CD14-positive monocyte (primary cell): ENCODE data around the gene IFNA7. TPM values are rescaled to one million over a fixed set of nuclear protein-coding genes. Genes with fewer than 3 reads are reported as not detected.
"Not testable (repeated sequence)": the region's sequence is repeated elsewhere in the genome, so short reads cannot be mapped to it uniquely, and the experiment has no call there.

Source experiments
- DNase-seq, 3 donors: peaks; one replicate each; pipeline ENCODE4 v3.0.0-alpha.2; 2011 to 2022
- H2AFZ ChIP-seq: 2 replicates; pipeline ENCODE4 v1.6.0; 2012; ENCODE audit warnings: mild to moderate bottlenecking, low read depth, low read length, inconsistent platforms; ENCODE audit not compliant: insufficient read depth, poor library complexity, severe bottlenecking
- H3K27ac ChIP-seq, 2 donors: 1 replicate in 1 of 2; 2 replicates in 1 of 2; pipeline ENCODE4 v1.5.1; 2012 to 2013; ENCODE audit warnings: low read length in 2 of 2, control low read depth in 1 of 2, inconsistent platforms in 1 of 2, low read depth in 1 of 2, mild to moderate bottlenecking in 1 of 2
- H3K27me3 ChIP-seq, 2 donors: one replicate each; pipeline versions ENCODE4 v1.6.0 to v1.6.1; 2011 to 2013; ENCODE audit warnings: low read length in 2 of 2; ENCODE audit not compliant: control insufficient read depth in 2 of 2, insufficient read depth in 2 of 2
- H3K36me3 ChIP-seq, 2 donors: replicated peaks in 1 of 2; 1 replicate in 1 of 2; 2 replicates in 1 of 2; pipeline versions ENCODE4 v1.5.1 to v1.6.1; 2012 to 2013; ENCODE audit warnings: low read length in 2 of 2, control low read depth in 1 of 2, inconsistent platforms in 1 of 2, mild to moderate bottlenecking in 1 of 2; ENCODE audit not compliant: insufficient read depth in 2 of 2, control insufficient read depth in 1 of 2
- H3K4me1 ChIP-seq, 2 donors: 1 replicate in 1 of 2; 2 replicates in 1 of 2; pipeline versions ENCODE4 v1.5.1 to v1.6.1; 2012 to 2013; ENCODE audit warnings: low read length in 2 of 2, control low read depth in 1 of 2, inconsistent platforms in 1 of 2, mild to moderate bottlenecking in 1 of 2, moderate library complexity in 1 of 2; ENCODE audit not compliant: insufficient read depth in 2 of 2, control insufficient read depth in 1 of 2
- H3K4me2 ChIP-seq: replicated peaks from 2 replicates; pipeline ENCODE3; 2012; ENCODE audit warnings: low read length, moderate library complexity, mild to moderate bottlenecking; ENCODE audit not compliant: poor library complexity, severe bottlenecking; ENCODE audit errors: extremely low read depth
- H3K4me3 ChIP-seq, 3 experiments: fragments of 200-600 bp in 1 of 3; sonication (generic) in 1 of 3; replicated peaks in 1 of 3; 1 replicate in 2 of 3; 2 replicates in 1 of 3; pipeline ENCODE4 v1.5.1; 2011 to 2013; ENCODE audit warnings: low read length in 3 of 3, mild to moderate bottlenecking in 3 of 3, control low read depth in 2 of 3, low read depth in 2 of 3, inconsistent platforms in 1 of 3, moderate library complexity in 1 of 3
- H3K79me2 ChIP-seq: 2 replicates; pipeline ENCODE4 v1.6.0; 2012; ENCODE audit warnings: mild to moderate bottlenecking, control low read depth, inconsistent platforms, low read length, moderate library complexity; ENCODE audit not compliant: insufficient read depth
- H3K9ac ChIP-seq: 2 replicates; pipeline ENCODE4 v1.6.0; 2017; ENCODE audit warnings: low read length, mild to moderate bottlenecking; ENCODE audit not compliant: insufficient read depth, poor library complexity, severe bottlenecking
- H3K9me3 ChIP-seq, 2 donors: replicated peaks in 1 of 2; 1 replicate in 1 of 2; 2 replicates in 1 of 2; pipeline versions ENCODE4 v1.5.1 to v1.6.1; 2012 to 2013; ENCODE audit warnings: low read length in 2 of 2, control low read depth in 1 of 2; ENCODE audit not compliant: control insufficient read depth in 1 of 2, insufficient read depth in 1 of 2
- H4K20me1 ChIP-seq: 2 replicates; pipeline ENCODE4 v1.6.0; 2012; ENCODE audit warnings: mild to moderate bottlenecking, low read length, control low read depth, moderate library complexity; ENCODE audit not compliant: insufficient read depth
- H3K27ac Mint-ChIP-seq, 7 donors: one replicate each; pipeline ENCODE4 v1.8.0; 2020; ENCODE audit warnings: mild to moderate bottlenecking in 7 of 7, mixed read lengths in 7 of 7, moderate library complexity in 6 of 7, inconsistent platforms in 2 of 7
- H3K27me3 Mint-ChIP-seq, 3 donors: one replicate each; pipeline ENCODE4 v1.8.0; 2021 to 2022; ENCODE audit warnings: low read depth in 3 of 3, mild to moderate bottlenecking in 3 of 3, mixed read lengths in 3 of 3, moderate library complexity in 3 of 3, inconsistent platforms in 1 of 3
- H3K36me3 Mint-ChIP-seq, 2 donors: one replicate each; pipeline ENCODE4 v1.8.0; 2020; ENCODE audit warnings: mixed read lengths in 2 of 2, inconsistent platforms in 1 of 2, mild to moderate bottlenecking in 1 of 2
- H3K4me1 Mint-ChIP-seq: one replicate; pipeline ENCODE4 v1.8.0; 2020; ENCODE audit warnings: mild to moderate bottlenecking, mixed read lengths
- H3K4me3 Mint-ChIP-seq, 2 donors: one replicate each; pipeline ENCODE4 v1.8.0; 2020; ENCODE audit warnings: mild to moderate bottlenecking in 2 of 2, mixed read lengths in 2 of 2, moderate library complexity in 1 of 2
- H3K9me3 Mint-ChIP-seq, 7 donors: one replicate each; pipeline ENCODE4 v1.8.0; 2020 to 2022; ENCODE audit warnings: mixed read lengths in 7 of 7, mild to moderate bottlenecking in 6 of 7, moderate library complexity in 6 of 7, inconsistent platforms in 2 of 7
- CTCF ChIP-seq: fragments of 200-600 bp; IDR thresholded peaks from one replicate; pipeline ENCODE4 v1.8.0; 2022; ENCODE audit warnings: antibody characterized with exemption, mild to moderate bottlenecking
- WGBS: methylation state at CpG from one replicate; pipeline ENCODE4 v1.1.5; 2013; ENCODE audit warnings: missing lambda C conversion rate; ENCODE audit not compliant: insufficient coverage; 5-methylcytosine and 5-hydroxymethylcytosine counted together
- intact Hi-C, 2 donors: fragments of 100-400 bp; cut with micrococcal nuclease; formaldehyde crosslinking; loops; one replicate each; pipeline versions ENCODE4 v1.15.0 to v1.15.1; 2023
- polyA plus RNA-seq, 3 donors: library from polyadenylated mRNA; depleted of rRNA in 1 of 3; unstranded in 2 of 3; stranded (reverse) in 1 of 3; fragments of 300-500 nt in 2 of 3; fragments of >200 nt in 1 of 3; fragmentation: Illumina TruSeq in 2 of 3; gene quantifications; 1 replicate in 2 of 3; 2 replicates in 1 of 3; pipeline ENCODE4 v1.2.3, GENCODE V29; 2012 to 2021

The IFNA7 gene
- polyA plus RNA-seq, 3 donors: not detected

GRCh38 chr9:21213411-21214326 lies 11.7 kb upstream of the IFNA7 start:
- H3K36me3 Mint-ChIP-seq, H3K27me3 ChIP-seq, H2AFZ ChIP-seq, intact Hi-C loops, H3K4me1 ChIP-seq, H3K36me3 ChIP-seq, H3K9me3 ChIP-seq, H3K9ac ChIP-seq, H3K79me2 ChIP-seq, H3K9me3 Mint-ChIP-seq, H3K4me3 ChIP-seq, H3K27me3 Mint-ChIP-seq, H4K20me1 ChIP-seq, H3K27ac ChIP-seq, H3K4me2 ChIP-seq: not testable (repeated sequence)
- Mint-ChIP-seq H3K4me3 (peak overlapping the region in 1 of 2 donors; percentile 80), H3K27ac (peak overlapping the region in 4 of 7 donors; percentile 9 to 81 (median 32)), H3K4me1 (peaks cover 19% of the 10 kb centered on the region)
- no CpG with 5 or more reads among the region's 5 CpGs for WGBS
- TF ChIP-seq CTCF: peak; percentile 40
- peak; percentile 15 to 35 (median 32) for DNase-seq

GRCh38 chr9:21212160-21212559 lies 10.2 kb upstream of the IFNA7 start:
- H3K9me3 Mint-ChIP-seq, H3K27ac ChIP-seq, H3K9ac ChIP-seq, H3K4me2 ChIP-seq, intact Hi-C loops, H3K79me2 ChIP-seq, H3K36me3 Mint-ChIP-seq, H3K4me3 Mint-ChIP-seq, H3K36me3 ChIP-seq, DNase-seq, H3K9me3 ChIP-seq, H3K4me3 ChIP-seq, H3K27me3 ChIP-seq, H2AFZ ChIP-seq, H4K20me1 ChIP-seq, H3K27me3 Mint-ChIP-seq, H3K4me1 ChIP-seq: not testable (repeated sequence)
- H3K4me1 Mint-ChIP-seq: peaks cover 21% of the 10 kb centered on the region
- WGBS: 100% methylated on average over 1 of the region's 2 CpGs
- H3K27ac Mint-ChIP-seq: peak overlapping the region in 1 of 7 donors; percentile 48

GRCh38 chr9:21210782-21211181 lies 8.8 kb upstream of the IFNA7 start:
- not testable (repeated sequence) for H3K9me3 Mint-ChIP-seq

More at GRCh38 chr9:21210782-21211181, 8.8 kb upstream of the IFNA7 start:
- H3K9ac ChIP-seq, intact Hi-C loops, H3K79me2 ChIP-seq, H3K27me3 Mint-ChIP-seq, H3K27ac Mint-ChIP-seq, H2AFZ ChIP-seq, H3K9me3 ChIP-seq, H3K4me2 ChIP-seq, H3K27ac ChIP-seq, H4K20me1 ChIP-seq, H3K4me3 Mint-ChIP-seq, H3K4me3 ChIP-seq, H3K36me3 ChIP-seq, H3K36me3 Mint-ChIP-seq, DNase-seq, H3K27me3 ChIP-seq, H3K4me1 ChIP-seq: not testable (repeated sequence)
- peaks cover 21% of the 10 kb centered on the region for H3K4me1 Mint-ChIP-seq
- no CpG with 5 or more reads among the region's 2 CpGs for WGBS
